Stimulated activated CD8-positive, alpha-beta memory T cell treated with anti-CD3 and anti-CD28 coated beads, Interleukin-15, amount 100 ng/mL, for 4 hours (primary cell): ENCODE data around the gene PPFIA1.
"Not testable (repeated sequence)": the region's sequence is repeated elsewhere in the genome, so short reads cannot be mapped to it uniquely, and the experiment has no call there.

Experiments used
- DNase-seq, 2 donors: peaks; one replicate each; pipeline ENCODE4 v3.0.0-alpha.2; 2020; ENCODE audit warnings: low read depth in 2 of 2

PPFIA1 gene

GRCh38 chr11:70394211-70394950 lies 123.9 kb downstream of the PPFIA1 start:
- no peak for DNase-seq

- DNase-seq, result no peak
These were observed 127.0 kb downstream of the PPFIA1 start for GRCh38 chr11:70397336-70397982.

DNA sequence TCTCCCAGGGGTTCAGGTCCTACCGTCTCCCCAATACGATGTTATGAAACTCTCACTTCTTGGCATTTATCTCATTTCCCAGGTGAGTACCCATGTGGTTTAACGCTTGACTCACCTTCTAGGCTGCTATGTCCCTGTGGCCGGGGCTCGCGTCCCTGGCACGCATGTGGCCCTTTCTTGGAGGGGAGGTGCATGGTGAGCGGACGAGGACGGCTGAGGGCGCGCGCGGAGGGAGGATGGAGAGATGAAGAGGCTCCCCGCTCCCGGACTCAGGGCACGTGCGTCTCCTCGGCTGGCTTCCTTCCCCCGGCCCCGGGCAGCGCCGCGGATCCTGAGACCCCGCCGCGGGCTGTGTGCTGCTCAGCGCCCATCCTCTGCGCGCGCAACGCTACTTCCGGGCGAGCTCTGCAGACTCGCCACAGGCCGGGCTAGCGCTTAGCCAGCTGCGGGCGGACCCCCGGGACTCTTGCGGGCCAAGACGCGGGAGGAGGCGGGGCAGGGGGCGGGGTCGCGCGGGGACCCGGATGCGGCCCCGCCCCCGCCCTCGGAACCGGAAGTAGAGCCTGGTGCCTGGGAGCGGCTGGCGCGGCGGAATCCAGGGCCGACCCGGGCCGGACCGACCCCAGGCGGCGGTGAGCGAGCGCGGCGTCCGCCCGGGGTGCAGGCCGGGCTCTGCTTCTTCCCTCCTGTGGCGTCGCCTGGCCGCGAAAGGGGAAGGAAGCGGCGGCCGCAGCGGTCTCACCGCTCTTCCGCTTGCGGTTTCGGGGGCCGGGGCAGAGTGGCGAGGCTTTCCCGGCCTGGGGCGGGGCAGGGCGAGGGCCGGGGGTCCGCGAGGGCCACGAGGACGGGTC lies 127.7 kb downstream of the PPFIA1 start, which contains the start of gene CTTN:
Gene CTTN, plus strand, starts transcription at position 547 of the 851 bp plus-strand sequence. CDS start 8,769 bp downstream, outside the sequence.
- peak; percentile 16 to 23 for DNase-seq

GRCh38 chr11:70398834-70399680 lies 128.6 kb downstream of the PPFIA1 start:
- DNase-seq, result no peak

- DNase-seq, result no peak
These were observed 129.2 kb downstream of the PPFIA1 start for GRCh38 chr11:70399681-70400112.

GRCh38 chr11:70400643-70401042 lies 130.2 kb downstream of the PPFIA1 start:
- no peak for DNase-seq

- DNase-seq, result no peak
These were observed 131.5 kb downstream of the PPFIA1 start for GRCh38 chr11:70402016-70402415.

DNA sequence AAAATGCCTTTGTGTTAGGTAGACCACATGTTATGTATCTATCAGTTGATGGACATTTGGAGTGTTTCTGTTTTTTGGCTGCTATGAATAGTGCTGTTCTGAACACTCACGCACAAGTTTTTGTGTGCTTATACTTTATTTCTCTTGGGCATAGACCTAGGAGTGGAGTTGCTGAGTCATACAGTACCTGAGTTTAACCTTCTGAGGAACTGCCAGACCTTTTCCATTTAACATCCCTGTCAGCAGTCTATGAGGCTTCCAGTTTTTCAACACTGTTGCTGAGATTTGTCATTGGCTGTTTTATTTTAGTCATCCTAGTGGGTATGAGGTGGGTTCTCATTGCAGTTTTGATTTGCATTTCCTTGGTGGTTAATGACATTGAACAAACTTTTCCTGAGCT lies 132.2 kb downstream of the PPFIA1 start:
- no peak for DNase-seq

DNA sequence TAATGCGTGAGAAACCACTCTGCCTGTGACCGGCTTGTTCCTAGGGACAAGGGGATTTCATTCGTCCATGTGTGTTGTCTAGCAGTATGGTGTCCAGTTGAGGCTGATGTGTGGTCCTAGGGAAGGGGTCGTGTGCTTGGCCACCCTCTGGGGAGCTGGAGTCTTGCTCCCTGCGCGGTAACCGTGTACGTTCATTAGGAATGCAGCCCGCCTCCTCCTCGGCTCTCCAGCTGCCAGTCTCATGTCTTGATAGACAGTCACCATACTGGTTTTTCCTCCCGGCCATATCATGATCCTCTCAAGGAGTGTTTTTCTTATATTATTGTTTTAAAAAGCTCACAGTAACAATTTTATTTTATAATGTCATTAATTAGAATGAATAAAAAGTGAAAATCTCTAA lies 133.8 kb downstream of the PPFIA1 start:
- no peak for DNase-seq

DNA sequence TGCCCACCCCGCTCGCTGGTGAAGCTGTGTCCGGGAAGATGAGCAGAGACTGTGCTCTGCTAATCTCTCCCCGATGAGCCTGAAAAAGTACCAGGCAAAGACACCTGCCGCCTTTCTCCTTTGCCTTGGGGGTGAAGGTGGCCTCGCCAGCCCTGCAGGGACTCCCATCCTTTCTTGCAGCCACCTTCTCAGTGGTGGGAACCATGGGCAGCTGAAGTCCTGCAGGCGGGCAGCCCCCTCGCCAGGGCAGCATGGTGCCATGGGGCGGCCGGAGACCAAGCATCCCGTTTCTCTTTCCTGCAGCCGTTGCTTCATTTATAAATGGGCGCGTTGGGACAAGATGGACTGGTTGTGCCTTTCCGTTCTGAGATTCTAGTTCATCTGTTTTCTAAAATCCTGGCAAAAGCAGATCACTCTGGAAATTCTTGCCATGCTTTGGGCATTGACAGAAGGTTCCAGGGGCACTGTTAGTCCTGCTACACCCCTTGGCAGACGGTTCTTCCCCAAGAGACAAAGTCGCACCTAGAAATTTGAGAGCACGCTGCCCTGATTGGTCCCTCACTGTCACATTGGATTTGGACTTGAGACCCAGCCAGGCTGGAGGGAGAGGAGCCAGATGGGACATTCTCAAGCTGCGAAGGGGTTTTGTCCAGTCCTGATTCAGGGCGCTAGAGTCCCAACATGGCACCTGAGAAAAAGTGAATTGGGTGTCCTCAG lies 135.3 kb downstream of the PPFIA1 start:
- no peak for DNase-seq

DNA sequence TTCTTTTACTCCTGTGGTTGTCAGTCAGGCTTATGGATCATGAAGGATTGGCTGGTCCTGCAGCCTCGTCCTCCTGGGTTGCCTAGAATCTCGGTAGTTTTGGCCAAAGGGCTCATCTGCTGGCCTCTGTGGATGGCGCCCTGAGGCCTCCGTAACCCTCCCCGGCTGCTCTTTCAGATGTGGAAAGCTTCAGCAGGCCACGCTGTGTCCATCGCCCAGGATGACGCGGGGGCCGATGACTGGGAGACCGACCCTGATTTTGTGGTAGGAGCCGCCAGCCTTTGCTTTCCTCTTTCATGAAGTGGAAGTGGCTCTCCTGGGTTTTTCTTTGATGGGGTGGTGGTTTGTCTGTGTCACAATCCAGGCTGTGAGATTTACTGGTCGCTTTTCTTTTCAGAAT lies 136.6 kb downstream of the PPFIA1 start:
- no peak for DNase-seq

GRCh38 chr11:70407814-70408213 lies 137.3 kb downstream of the PPFIA1 start:
- DNase-seq, result no peak

DNA sequence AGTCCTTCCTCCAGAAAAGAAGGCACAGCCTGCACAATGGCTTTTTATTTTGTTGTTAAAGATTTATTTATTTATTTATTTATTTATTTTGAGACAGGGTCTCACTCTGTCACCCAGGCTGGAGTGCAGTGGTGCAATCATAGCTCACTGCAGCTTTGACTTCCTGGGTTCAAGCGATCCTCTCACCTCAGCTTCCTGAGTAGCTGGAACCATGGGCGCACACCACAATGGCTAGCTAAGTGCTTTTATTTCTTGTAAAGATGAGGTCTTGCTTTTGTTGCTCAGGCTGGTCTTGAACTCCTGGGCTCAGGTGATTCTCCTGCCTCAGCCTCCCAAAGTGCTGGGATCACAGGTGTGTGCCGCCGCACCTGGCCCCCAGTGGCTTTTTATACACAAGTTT lies 137.8 kb downstream of the PPFIA1 start:
- DNase-seq, result not testable (repeated sequence)

DNA sequence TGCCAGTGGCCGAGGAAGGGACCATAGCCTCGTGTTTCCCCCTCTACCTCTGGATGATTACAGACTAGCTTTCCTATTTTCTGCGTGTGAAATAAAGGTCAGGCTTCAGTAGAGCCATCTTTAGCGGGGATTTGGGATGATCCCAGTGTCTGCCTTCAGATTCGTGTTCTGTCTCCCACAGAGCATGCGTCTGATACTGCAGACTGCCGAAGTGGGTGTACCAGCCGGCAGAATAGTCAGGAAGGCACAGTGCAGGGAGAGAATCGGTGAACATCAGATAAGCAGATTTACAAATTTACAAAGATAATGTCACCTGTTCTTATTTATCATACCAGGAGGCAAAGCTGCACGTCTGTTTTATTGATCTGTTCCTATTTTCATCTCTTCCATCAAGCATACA lies 138.9 kb downstream of the PPFIA1 start:
- DNase-seq, result no peak

- DNase-seq, result no peak
These were observed 139.4 kb downstream of the PPFIA1 start for GRCh38 chr11:70409871-70410270.

GRCh38 chr11:70410276-70411205 lies 140.1 kb downstream of the PPFIA1 start:
- DNase-seq, result no peak

GRCh38 chr11:70411713-70412452 lies 141.4 kb downstream of the PPFIA1 start:
- DNase-seq, result no peak

DNA sequence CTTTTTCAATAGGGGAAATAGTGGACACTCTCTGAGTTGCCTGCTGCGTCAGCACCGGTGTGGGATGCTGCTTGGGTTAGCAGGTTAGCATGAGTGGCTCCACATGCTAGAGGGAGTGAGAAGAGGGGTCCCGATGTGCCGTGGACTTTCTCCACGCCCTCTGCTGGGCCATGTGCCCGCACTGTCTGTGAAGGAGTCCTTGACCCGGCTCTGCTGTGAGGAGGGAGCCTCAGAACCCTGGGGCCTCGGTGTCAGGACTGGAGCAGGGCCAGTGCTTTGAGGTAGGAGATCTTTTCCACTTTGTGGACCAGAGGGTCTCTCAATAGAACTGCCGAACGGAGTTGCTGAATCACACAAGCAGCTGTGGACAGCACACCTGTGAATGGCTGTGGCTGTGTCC lies 142.7 kb downstream of the PPFIA1 start:
- no peak for DNase-seq
